ENCODE measurements around the gene COL28A1. TPM values are rescaled to one million over a fixed set of nuclear protein-coding genes. Genes with fewer than 3 reads are reported as not detected.

The COL28A1 gene
- total and polyA plus RNA-seq, 2 of the 13 experiments (the other 11 are each of a cell fraction or from before 2014, with no cell fraction given): 0.07 to 0.15 TPM

GRCh38 chr7:7499892-7500291 is 35.8 kb downstream of the COL28A1 start:
- Histone ChIP-seq H3K4me1 (ENCODE audit: insufficient read depth, low read length) (peaks cover 19% of the 10 kb centered on the region), H4K20me1 (ENCODE audit: insufficient read depth, low read length) (no peaks in the 10 kb centered on the region), H3K4me2 (ENCODE audit: low read depth, low read length) (no peak overlapping the region), H3K9me3 (ENCODE audit: low read length) (peaks cover 18% of the 10 kb centered on the region), H3K79me2 (ENCODE audit: insufficient read depth, low read length) (no peaks in the 10 kb centered on the region), H3K27me3 (ENCODE audit: control insufficient read depth in 1 of 2, insufficient read depth in 2 of 2, low read length in 2 of 2) (no peaks in the 10 kb centered on the region), H3K27ac (ENCODE audit: extremely low read length, insufficient read depth, low read length) (no peak overlapping the region), H3K36me3 (replicated peaks in 1 of 2; ENCODE audit: control insufficient read depth in 1 of 2, insufficient read depth in 2 of 2, low read length in 2 of 2) (no peaks in the 10 kb centered on the region), H2AFZ (ENCODE audit: low read length) (no peak overlapping the region), H3K4me3 (replicated peaks in 1 of 3; ENCODE audit: insufficient read depth in 1 of 3, low read depth in 2 of 3, low read length in 3 of 3) (no peak overlapping the region), H3K9ac (ENCODE audit: insufficient read depth, low read depth, low read length) (no peak overlapping the region)
- BruUV-seq (replicated peaks): no TSS peak
- intact Hi-C loops (cut with micrococcal nuclease; ENCODE audit: unreplicated experiment): no loop called here
- in situ Hi-C loops (cut with HindIII; ENCODE audit: extremely low pct_ligation_motif_present, low pct_unique_long_range_greater_than_20kb): no loop called here
- peak; percentile 89 for ATAC-seq
- ChIA-PET CTCF (ENCODE audit: low intra/inter-chr PET ratio, low total read pairs) (no interaction called here), POLR2A (no interaction called here)
- peak; percentile 48 for FAIRE-seq
- DNase-seq (ENCODE audit: low spot score): peak; percentile 62
- 4% methylated on average over 2 of the region's 2 CpGs for WGBS (ENCODE audit: low lambda C conversion rate)
- TF ChIP-seq, protein P1, sequence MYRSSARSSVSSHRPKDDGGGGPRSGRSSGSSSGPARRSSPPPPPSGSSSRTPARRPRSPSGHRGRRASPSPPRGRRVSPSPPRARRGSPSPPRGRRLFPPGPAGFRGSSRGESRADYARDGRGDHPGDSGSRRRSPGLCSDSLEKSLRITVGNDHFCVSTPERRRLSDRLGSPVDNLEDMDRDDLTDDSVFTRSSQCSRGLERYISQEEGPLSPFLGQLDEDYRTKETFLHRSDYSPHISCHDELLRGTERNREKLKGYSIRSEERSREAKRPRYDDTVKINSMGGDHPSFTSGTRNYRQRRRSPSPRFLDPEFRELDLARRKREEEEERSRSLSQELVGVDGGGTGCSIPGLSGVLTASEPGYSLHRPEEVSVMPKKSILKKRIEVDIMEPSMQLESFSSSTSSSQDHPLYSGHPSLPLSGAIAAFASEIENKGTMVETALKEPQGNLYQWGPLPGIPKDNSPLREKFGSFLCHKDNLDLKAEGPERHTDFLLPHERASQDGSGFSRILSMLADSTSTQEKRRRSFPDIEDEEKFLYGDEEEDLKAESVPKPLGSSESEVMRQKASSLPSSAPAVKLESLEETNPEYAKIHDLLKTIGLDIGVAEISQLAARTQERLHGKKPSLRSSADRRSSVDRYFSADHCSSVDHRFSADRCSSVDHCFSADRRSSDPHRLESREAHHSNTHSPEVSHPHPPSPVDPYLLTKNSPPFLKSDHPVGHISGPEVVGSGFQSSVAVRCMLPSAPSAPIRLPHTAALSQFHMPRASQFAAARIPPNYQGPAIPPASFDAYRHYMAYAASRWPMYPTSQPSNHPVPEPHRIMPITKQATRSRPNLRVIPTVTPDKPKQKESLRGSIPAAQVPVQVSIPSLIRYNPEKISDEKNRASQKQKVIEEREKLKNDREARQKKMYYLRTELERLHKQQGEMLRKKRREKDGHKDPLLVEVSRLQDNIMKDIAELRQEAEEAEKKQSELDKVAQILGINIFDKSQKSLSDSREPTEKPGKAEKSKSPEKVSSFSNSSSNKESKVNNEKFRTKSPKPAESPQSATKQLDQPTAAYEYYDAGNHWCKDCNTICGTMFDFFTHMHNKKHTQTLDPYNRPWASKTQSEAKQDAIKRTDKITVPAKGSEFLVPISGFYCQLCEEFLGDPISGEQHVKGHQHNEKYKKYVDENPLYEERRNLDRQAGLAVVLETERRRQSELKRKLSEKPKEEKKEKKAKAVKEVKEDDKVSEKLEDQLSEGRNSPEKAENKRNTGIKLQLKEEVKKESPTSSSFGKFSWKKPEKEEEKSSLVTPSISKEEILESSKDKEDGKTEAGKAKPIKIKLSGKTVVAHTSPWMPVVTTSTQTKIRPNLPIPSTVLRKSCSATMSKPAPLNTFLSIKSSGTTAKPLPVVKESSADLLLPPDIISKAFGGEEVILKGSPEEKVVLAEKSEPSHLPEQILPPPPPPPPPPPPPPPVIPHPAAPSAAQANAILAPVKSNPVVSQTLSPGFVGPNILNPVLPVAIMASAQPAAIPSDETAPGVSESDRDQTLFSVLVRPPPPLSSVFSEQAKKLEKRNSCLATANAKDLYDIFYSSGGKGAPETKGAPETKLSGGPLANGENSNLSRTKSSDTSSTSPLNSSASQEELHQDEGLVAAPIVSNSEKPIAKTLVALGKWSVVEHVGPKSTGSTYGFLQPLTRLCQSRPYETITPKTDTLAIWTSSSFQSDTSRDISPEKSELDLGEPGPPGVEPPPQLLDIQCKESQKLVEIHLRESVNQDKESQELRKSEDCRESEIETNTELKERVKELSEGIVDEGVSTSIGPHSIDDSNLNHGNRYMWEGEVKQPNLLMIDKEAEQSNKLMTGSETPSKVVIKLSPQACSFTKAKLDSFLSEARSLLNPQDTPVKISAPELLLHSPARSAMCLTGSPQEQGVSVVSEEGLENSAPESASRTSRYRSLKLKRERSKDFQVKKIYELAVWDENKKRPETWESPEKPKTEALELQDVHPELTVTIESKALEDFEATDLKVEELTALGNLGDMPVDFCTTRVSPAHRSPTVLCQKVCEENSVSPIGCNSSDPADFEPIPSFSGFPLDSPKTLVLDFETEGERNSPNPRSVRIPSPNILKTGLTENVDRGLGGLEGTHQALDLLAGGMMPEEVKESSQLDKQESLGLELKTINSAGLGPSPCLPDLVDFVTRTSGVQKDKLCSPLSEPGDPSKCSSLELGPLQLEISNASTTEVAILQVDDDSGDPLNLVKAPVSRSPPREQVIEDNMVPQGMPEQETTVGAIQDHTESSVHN (CRISPR knock-in tag; IDR thresholded peaks at IDR 0.05): no peak
- TF ChIP-seq, protein P2, sequence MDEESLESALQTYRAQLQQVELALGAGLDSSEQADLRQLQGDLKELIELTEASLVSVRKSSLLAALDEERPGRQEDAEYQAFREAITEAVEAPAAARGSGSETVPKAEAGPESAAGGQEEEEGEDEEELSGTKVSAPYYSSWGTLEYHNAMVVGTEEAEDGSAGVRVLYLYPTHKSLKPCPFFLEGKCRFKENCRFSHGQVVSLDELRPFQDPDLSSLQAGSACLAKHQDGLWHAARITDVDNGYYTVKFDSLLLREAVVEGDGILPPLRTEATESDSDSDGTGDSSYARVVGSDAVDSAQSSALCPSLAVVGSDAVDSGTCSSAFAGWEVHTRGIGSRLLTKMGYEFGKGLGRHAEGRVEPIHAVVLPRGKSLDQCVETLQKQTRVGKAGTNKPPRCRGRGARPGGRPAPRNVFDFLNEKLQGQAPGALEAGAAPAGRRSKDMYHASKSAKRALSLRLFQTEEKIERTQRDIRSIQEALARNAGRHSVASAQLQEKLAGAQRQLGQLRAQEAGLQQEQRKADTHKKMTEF (CRISPR knock-in tag; IDR thresholded peaks at IDR 0.05): peak; percentile 73
- peak; percentile 30; the same call in 1 of the 2 replicates for TF ChIP-seq ZNF124 (CRISPR knock-in tag; IDR thresholded peaks at IDR 0.05)
- TF ChIP-seq HOMEZ (CRISPR knock-in tag; IDR thresholded peaks at IDR 0.05; ENCODE audit: low read depth): peak; percentile 95
- peak; percentile 83 for TF ChIP-seq GATAD2A (CRISPR knock-in tag; IDR thresholded peaks at IDR 0.05)
- TF ChIP-seq, protein P3, sequence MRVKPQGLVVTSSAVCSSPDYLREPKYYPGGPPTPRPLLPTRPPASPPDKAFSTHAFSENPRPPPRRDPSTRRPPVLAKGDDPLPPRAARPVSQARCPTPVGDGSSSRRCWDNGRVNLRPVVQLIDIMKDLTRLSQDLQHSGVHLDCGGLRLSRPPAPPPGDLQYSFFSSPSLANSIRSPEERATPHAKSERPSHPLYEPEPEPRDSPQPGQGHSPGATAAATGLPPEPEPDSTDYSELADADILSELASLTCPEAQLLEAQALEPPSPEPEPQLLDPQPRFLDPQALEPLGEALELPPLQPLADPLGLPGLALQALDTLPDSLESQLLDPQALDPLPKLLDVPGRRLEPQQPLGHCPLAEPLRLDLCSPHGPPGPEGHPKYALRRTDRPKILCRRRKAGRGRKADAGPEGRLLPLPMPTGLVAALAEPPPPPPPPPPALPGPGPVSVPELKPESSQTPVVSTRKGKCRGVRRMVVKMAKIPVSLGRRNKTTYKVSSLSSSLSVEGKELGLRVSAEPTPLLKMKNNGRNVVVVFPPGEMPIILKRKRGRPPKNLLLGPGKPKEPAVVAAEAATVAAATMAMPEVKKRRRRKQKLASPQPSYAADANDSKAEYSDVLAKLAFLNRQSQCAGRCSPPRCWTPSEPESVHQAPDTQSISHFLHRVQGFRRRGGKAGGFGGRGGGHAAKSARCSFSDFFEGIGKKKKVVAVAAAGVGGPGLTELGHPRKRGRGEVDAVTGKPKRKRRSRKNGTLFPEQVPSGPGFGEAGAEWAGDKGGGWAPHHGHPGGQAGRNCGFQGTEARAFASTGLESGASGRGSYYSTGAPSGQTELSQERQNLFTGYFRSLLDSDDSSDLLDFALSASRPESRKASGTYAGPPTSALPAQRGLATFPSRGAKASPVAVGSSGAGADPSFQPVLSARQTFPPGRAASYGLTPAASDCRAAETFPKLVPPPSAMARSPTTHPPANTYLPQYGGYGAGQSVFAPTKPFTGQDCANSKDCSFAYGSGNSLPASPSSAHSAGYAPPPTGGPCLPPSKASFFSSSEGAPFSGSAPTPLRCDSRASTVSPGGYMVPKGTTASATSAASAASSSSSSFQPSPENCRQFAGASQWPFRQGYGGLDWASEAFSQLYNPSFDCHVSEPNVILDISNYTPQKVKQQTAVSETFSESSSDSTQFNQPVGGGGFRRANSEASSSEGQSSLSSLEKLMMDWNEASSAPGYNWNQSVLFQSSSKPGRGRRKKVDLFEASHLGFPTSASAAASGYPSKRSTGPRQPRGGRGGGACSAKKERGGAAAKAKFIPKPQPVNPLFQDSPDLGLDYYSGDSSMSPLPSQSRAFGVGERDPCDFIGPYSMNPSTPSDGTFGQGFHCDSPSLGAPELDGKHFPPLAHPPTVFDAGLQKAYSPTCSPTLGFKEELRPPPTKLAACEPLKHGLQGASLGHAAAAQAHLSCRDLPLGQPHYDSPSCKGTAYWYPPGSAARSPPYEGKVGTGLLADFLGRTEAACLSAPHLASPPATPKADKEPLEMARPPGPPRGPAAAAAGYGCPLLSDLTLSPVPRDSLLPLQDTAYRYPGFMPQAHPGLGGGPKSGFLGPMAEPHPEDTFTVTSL (CRISPR knock-in tag; IDR thresholded peaks at IDR 0.05; ENCODE audit: borderline replicate concordance): peak; percentile 73; the same call in 1 of the 2 replicates
- no peak for TF ChIP-seq FOXA1 (IDR thresholded peaks at IDR 0.05)
- TF ChIP-seq FOXA1 (CRISPR knock-in tag; IDR thresholded peaks at IDR 0.05): peak; percentile 93

Data from HepG2 (cell line).